GM12891 (cell line): Measurements from ENCODE around the gene IL1F10.

Experiments used
- PAX5 ChIP-seq: IDR thresholded peaks from 2 replicates; pipeline ENCODE4 v1.6.1; 2011; ENCODE audit warnings: low read length, moderate library complexity, mild to moderate bottlenecking; ENCODE audit not compliant: insufficient read depth, severe bottlenecking
- POLR2A ChIP-seq: IDR thresholded peaks from 2 replicates; pipeline ENCODE4 v1.6.1; 2011; ENCODE audit warnings: low read depth, low read length, control low read depth
- POLR2AphosphoS5 ChIP-seq: IDR thresholded peaks from 2 replicates; pipeline ENCODE4 v1.6.1; 2011; ENCODE audit warnings: low read depth, low read length, control low read depth
- SPI1 ChIP-seq: IDR thresholded peaks from 2 replicates; pipeline ENCODE4 v1.6.1; 2011; ENCODE audit warnings: low read depth, low read length, control low read depth
- TAF1 ChIP-seq: IDR thresholded peaks from 2 replicates; pipeline ENCODE4 v1.6.1; 2011; ENCODE audit warnings: low read depth, low read length, control low read depth

- no peak for TF ChIP-seq PAX5
- no peak for TF ChIP-seq POLR2A
- no peak for TF ChIP-seq TAF1
- no peak for TF ChIP-seq POLR2AphosphoS5
- TF ChIP-seq SPI1, result no peak
Observed at GRCh38 chr2:113039158-113039557, 28.6 kb upstream of the IL1F10 start.
